OCI-LY7 (cell line): ENCODE results near the gene LMX1A. TPM values are rescaled to one million over a fixed set of nuclear protein-coding genes. Genes with fewer than 3 reads are reported as not detected.

ENCODE experiments used
- BruUV-seq: library from RNA; stranded (reverse); fragments of 400-500 nt; replicated peaks from 2 replicates; lab custom pipeline; 2021; lab: Mats Ljungman, UMichigan
- CTCF ChIA-PET: fragments of 300-600 bp; sonication (Branson Sonifier 250); formaldehyde crosslinking; loops from one replicate; lab custom pipeline; 2022; ENCODE audit warnings: antibody characterized with exemption; ENCODE audit not compliant: unreplicated experiment; lab: Charles Lee
- POLR2A ChIA-PET: fragments of 300-600 bp; sonication (Branson Sonifier 250); formaldehyde crosslinking; loops from one replicate; lab custom pipeline; 2022; ENCODE audit warnings: antibody characterized with exemption; lab: Charles Lee
- DNase-seq: peaks from one replicate; pipeline ENCODE4 v3.0.0-alpha.2; 2015; ENCODE audit warnings: low spot score
- H2AFZ ChIP-seq: fragments of 200-600 bp; sonication (generic), shearing (Covaris generic); 2 replicates; pipeline ENCODE4 v1.6.1; 2014; ENCODE audit warnings: mild to moderate bottlenecking, antibody characterized with exemption, low read length, moderate library complexity
- H3K27ac ChIP-seq: fragments of 200-600 bp; sonication (generic); 2 replicates; pipeline ENCODE4 v1.5.1; 2014; ENCODE audit warnings: mixed run types, low read depth, mild to moderate bottlenecking, moderate library complexity, low read length, inconsistent platforms; ENCODE audit not compliant: poor library complexity, severe bottlenecking
- H3K36me3 ChIP-seq: fragments of 200-600 bp; sonication (generic); 2 replicates; pipeline ENCODE4 v1.6.1; 2014; ENCODE audit warnings: mild to moderate bottlenecking, antibody characterized with exemption, low read length, moderate library complexity, mixed read lengths; ENCODE audit not compliant: insufficient read depth
- H3K4me1 ChIP-seq: fragments of 200-600 bp; sonication (generic); 2 replicates; pipeline ENCODE4 v1.5.1; 2014; ENCODE audit warnings: mild to moderate bottlenecking, low read length; ENCODE audit not compliant: insufficient read depth, poor library complexity, severe bottlenecking
- H3K4me2 ChIP-seq: fragments of 200-600 bp; sonication (generic); 2 replicates; pipeline ENCODE4 v1.6.1; 2014; ENCODE audit warnings: mild to moderate bottlenecking, low read length
- H3K4me3 ChIP-seq: fragments of 200-600 bp; sonication (generic); 2 replicates; pipeline ENCODE4 v1.5.1; 2014; ENCODE audit warnings: mild to moderate bottlenecking, low read depth, low read length; ENCODE audit not compliant: poor library complexity, severe bottlenecking
- H3K79me2 ChIP-seq: fragments of 200-600 bp; sonication (generic); 2 replicates; pipeline ENCODE4 v1.6.1; 2016; ENCODE audit warnings: low read depth, mild to moderate bottlenecking, low read length, moderate library complexity, mixed read lengths; ENCODE audit not compliant: insufficient read depth
- H3K9me2 ChIP-seq: fragments of 200-600 bp; sonication (generic); 2 replicates; pipeline ENCODE4 v1.6.1; 2016; ENCODE audit warnings: mild to moderate bottlenecking, low read length, mixed read lengths; ENCODE audit not compliant: insufficient read depth
- H3K9me3 ChIP-seq: fragments of 200-600 bp; sonication (generic); 2 replicates; pipeline ENCODE4 v1.6.1; 2014; ENCODE audit warnings: mild to moderate bottlenecking, mixed run types, low read length, mixed read lengths
- H4K20me1 ChIP-seq: fragments of 200-600 bp; sonication (generic); 2 replicates; pipeline ENCODE4 v1.6.1; 2014; ENCODE audit warnings: mild to moderate bottlenecking, antibody characterized with exemption, low read length, moderate library complexity, mixed read lengths; ENCODE audit not compliant: insufficient read depth
- CTCF ChIP-seq: fragments of 200-600 bp; sonication (generic); conservative IDR thresholded peaks from 2 replicates; pipeline ENCODE4 v1.5.1; 2014; ENCODE audit warnings: mild to moderate bottlenecking, antibody characterized with exemption, low read length, moderate library complexity, mixed read lengths
- EZH2phosphoT487 ChIP-seq: fragments of 200-600 bp; sonication (generic); IDR thresholded peaks from 2 replicates; pipeline ENCODE4 v1.6.1; 2018; ENCODE audit warnings: low read depth, borderline replicate concordance, mild to moderate bottlenecking, mixed run types, antibody characterized with exemption, low read length, moderate library complexity, mixed read lengths
- intact Hi-C: fragments of 100-400 bp; cut with micrococcal nuclease; formaldehyde crosslinking; loops from one replicate; pipeline ENCODE4 v1.10.0; 2022; ENCODE audit not compliant: unreplicated experiment
- total RNA-seq, 2 experiments: library from RNA; depleted of rRNA in 1 of 2; stranded (reverse); fragments of >200 nt in 1 of 2; shearing (Covaris generic) in 1 of 2; gene quantifications; 2 replicates each; pipeline ENCODE4 v1.2.3, GENCODE V29; 2014 to 2022

The LMX1A gene
- total RNA-seq, 2 experiments from 2014 or later, result not detected

GRCh38 chr1:165205145-165205544, 151.4 kb downstream of the LMX1A start:
- BruUV-seq, result no TSS peak
- H3K36me3 ChIP-seq, result no peaks in the 10 kb centered on the region
- H4K20me1 ChIP-seq, result no peaks in the 10 kb centered on the region
- H3K4me1 ChIP-seq, result no peaks in the 10 kb centered on the region
- H3K79me2 ChIP-seq, result no peaks in the 10 kb centered on the region
- no peak overlapping the region for H2AFZ ChIP-seq
- no peak overlapping the region for H3K4me2 ChIP-seq
- no peak for DNase-seq
- CTCF ChIA-PET, result no interaction called here
- H3K9me2 ChIP-seq, result no peaks in the 10 kb centered on the region
- H3K4me3 ChIP-seq, result no peak overlapping the region
- no peak for TF ChIP-seq EZH2phosphoT487
- TF ChIP-seq CTCF, result no peak
- intact Hi-C loops, result no loop called here
- H3K9me3 ChIP-seq, result no peaks in the 10 kb centered on the region
- POLR2A ChIA-PET, result no interaction called here
- H3K27ac ChIP-seq, result no peak overlapping the region

GRCh38 chr1:165204548-165204947, 152.0 kb downstream of the LMX1A start:
- Histone ChIP-seq H3K36me3 (no peaks in the 10 kb centered on the region), H3K4me2 (no peak overlapping the region), H3K9me3 (no peaks in the 10 kb centered on the region), H3K79me2 (no peaks in the 10 kb centered on the region), H3K27ac (no peak overlapping the region), H4K20me1 (no peaks in the 10 kb centered on the region), H3K9me2 (no peaks in the 10 kb centered on the region), H3K4me1 (no peaks in the 10 kb centered on the region), H3K4me3 (no peak overlapping the region), H2AFZ (no peak overlapping the region)
- TF ChIP-seq EZH2phosphoT487, result no peak
- TF ChIP-seq CTCF, result no peak
- no peak for DNase-seq
- CTCF ChIA-PET, result no interaction called here
- intact Hi-C loops, result no loop called here
- POLR2A ChIA-PET, result no interaction called here
- no TSS peak for BruUV-seq

GRCh38 chr1:165191087-165191486, 165.4 kb downstream of the LMX1A start:
- no peak for DNase-seq
- Histone ChIP-seq H3K4me2 (no peak overlapping the region), H3K4me1 (no peaks in the 10 kb centered on the region), H2AFZ (no peak overlapping the region), H3K9me2 (no peaks in the 10 kb centered on the region), H3K4me3 (no peak overlapping the region), H3K79me2 (no peaks in the 10 kb centered on the region), H3K9me3 (no peaks in the 10 kb centered on the region), H4K20me1 (no peaks in the 10 kb centered on the region), H3K27ac (no peak overlapping the region), H3K36me3 (no peaks in the 10 kb centered on the region)
- intact Hi-C loops, result no loop called here
- TF ChIP-seq EZH2phosphoT487 (no peak), CTCF (no peak)
- ChIA-PET CTCF (no interaction called here), POLR2A (no interaction called here)
- BruUV-seq, result no TSS peak
